ENCODE measurements around the gene TOR1AIP1.
"Not testable (repeated sequence)": the region's sequence is repeated elsewhere in the genome, so short reads cannot be mapped to it uniquely, and the experiment has no call there.

TOR1AIP1 gene, protein sequence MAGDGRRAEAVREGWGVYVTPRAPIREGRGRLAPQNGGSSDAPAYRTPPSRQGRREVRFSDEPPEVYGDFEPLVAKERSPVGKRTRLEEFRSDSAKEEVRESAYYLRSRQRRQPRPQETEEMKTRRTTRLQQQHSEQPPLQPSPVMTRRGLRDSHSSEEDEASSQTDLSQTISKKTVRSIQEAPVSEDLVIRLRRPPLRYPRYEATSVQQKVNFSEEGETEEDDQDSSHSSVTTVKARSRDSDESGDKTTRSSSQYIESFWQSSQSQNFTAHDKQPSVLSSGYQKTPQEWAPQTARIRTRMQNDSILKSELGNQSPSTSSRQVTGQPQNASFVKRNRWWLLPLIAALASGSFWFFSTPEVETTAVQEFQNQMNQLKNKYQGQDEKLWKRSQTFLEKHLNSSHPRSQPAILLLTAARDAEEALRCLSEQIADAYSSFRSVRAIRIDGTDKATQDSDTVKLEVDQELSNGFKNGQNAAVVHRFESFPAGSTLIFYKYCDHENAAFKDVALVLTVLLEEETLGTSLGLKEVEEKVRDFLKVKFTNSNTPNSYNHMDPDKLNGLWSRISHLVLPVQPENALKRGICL

DNA sequence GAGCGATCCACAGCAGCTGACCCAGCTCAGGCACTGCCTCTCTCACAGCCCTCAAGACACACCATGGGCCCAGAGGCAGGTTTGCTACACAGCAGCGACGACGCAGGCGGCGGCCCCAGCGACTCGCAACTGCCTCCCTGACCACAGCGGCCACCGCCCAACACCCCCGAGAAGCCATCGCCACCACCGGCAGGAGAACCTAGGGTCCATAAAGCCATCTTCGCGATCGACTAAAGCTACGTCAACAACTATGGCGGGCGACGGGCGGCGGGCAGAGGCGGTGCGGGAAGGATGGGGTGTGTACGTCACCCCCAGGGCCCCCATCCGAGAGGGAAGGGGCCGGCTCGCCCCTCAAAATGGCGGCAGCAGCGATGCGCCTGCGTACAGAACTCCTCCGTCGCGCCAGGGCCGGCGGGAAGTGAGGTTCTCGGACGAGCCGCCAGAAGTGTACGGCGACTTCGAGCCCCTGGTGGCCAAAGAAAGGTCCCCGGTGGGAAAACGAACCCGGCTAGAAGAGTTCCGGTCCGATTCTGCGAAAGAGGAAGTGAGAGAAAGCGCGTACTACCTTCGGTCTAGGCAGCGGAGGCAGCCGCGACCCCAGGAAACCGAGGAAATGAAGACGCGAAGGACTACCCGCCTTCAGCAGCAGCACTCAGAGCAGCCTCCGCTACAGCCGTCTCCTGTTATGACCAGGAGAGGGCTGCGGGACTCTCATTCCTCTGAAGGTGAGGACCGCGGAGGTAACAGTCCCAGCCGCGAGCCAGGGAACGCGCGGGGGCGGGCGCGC is at the start of gene TOR1AIP1:
TSS of gene TOR1AIP1 (plus strand) at position 33 of the 787 bp plus-strand sequence. CDS start at position 251, 218 bp downstream.
- DNase-seq (ENCODE audit: low spot score): peak; percentile 97

DNA sequence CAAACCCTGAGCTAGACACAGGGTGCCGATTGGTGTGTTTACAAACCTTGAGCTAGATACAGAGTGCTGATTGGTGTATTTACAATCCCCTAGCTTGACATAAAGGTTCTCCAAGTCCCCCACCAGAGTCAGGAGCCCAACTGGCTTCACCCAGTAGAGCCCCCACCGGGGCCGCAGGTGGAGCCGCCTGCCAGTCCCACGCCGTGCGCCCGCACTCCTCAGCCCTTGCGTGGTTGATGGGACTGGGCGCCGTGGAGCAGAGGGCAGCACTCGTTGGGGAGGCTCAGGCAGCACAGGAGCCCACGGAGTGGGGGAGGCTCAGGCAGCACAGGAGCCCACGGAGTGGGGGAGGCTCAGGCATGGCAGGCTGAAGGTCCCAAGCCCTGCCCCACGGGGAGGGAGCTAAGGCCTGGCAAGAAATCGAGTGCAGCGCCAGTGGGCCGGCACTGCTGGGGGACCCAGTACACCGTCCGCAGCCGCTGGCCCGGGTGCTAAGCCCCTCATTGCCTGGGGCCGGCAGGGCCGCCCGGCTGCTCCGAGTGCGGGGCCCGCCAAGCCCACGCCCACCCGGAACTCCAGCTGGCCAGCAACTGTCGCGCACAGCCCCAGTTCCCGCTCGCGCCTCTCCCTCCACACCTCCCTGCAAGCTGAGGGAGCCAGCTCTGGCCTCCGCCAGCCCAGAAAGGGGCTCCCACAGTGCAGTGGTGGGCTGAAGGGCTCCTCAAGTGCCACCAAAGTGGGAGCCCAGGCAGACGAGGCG is 45.2 kb upstream of the TOR1AIP1 start:
- not testable (repeated sequence) for DNase-seq (ENCODE audit: low spot score)

DNA sequence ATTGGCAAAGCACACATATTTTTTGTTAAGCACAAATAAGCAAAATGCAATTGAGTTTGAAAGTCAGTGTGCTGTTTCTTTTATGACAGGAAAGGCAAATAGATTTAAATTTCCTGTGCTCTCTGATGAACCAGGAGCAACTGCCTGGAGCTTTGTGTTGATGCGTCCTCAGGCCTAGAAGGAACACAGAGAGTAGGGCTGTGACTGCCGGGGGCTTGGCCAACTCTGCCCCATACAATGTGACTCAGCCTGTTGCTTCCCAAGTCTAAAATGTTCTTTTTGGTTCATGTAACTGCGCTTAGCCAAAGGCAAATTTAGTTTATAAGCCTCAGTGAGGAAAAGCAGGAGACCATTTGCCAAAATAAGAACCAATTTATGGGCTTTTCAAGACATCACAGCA is 42.0 kb upstream of the TOR1AIP1 start:
- DNase-seq (ENCODE audit: low spot score): no peak

DNA sequence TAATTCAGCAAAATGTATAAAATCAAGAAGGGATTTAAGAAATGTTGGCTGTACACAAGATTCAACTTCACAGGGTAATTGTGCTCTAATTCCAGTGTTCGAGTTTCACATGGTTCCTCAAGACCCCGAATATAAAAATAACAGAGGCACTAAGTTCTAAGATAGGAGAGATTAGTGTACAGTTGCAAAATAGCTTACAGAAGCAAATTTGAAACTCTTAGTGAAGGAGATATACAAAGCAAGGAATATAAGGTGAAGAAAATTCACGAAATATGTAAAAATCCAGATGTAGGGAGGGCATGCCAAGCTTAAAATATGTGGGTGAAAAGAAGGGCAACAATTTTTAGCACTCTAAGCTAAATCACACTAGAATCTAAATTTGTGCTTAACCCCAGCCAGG is 33.9 kb upstream of the TOR1AIP1 start:
- no peak for DNase-seq (ENCODE audit: low spot score)

DNA sequence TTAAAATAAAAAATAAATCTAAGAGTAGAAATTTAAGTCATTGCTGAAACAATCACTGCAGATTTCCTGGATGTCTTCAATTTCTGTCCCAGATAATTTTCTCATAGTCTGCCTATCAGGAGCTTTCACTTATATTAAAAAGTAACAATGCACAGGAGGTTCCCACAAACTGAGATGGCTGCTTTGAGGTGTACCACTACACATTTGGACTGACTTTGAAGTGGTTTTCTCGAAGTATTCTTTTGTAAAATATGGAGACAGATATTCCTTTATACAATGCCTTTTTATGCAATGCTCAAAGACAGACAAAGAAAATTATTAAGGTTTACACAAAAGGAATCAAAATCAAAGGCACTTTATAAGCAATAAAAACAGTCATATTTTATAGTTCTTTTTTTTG is 29.0 kb upstream of the TOR1AIP1 start:
- no peak for DNase-seq (ENCODE audit: low spot score)

DNA sequence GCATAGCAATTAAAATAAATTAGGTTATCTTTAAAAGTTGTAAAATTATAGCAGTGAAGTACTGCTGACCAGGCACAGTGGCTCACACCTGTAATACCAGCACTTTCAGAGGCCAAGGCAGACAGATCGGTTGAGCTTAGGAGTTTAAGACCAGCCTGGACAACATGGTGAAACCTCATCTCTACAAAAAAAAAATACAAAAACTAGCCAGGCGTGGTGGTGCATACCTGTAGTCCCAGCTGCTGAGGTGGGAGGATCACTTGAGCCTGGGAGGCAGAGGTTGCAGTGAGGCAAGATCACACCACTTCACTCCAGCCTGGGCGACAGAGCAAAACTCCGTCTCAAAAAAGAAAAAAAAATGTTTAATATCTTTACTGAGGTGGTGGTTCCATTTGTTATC is 26.3 kb upstream of the TOR1AIP1 start:
- DNase-seq (ENCODE audit: low spot score): not testable (repeated sequence)

DNA sequence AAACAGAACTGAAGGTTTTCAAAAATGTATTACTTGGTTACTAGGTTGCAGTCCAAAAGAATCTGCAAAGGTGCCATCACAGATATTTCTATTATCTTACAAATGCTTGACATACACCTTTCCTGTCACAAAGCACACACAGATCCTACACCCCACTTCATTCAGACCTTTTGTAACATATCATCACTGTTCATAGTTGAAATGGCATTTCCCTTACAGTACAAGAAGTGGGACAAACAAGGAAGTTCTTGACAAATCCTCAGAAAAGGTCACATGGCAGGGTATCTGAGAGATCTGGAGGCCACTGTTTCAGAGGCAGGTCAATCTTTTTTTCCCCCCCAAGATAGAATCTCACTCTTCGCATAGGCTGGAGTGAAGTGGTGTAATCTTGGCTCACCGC is 25.8 kb upstream of the TOR1AIP1 start:
- no peak for DNase-seq (ENCODE audit: low spot score)

DNA sequence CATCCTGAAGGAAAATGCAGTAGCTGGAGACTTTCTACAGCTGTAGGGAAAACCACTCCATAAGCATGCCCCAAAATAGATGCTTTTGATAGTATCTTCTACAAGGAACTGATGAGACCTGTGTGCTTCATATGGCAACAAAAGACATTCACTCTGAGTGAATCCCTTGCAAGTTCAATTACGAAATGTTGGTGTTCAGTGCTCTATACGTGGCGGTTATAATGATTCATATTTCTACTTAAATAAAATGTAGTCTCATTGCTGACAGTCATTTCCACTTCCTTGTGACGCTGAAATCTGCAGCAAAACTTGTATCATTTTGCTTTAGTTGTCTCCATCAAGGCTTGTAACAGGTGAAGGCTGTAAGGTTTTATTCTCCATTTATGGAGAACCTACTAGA is 25.1 kb upstream of the TOR1AIP1 start:
- no peak for DNase-seq (ENCODE audit: low spot score)

DNA sequence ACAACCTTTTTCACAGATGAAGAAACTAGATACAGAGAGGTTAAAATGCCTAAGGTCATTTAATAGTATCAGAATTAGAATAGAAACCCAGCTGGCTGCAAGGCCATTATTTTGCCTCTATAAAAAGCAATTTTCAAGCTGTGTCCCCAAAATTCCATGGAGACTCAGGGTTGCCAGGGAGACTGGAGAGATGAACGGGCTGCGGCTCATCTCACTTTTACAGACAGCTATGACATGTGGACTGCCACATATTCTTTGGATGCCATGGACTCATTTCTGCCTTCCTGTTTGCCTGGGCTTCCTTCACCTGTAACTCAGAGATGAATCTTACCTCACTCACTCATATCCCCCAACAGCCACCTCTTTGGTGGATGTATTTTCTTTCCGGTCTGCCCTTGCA is 21.4 kb upstream of the TOR1AIP1 start:
- no peak for DNase-seq (ENCODE audit: low spot score)

DNA sequence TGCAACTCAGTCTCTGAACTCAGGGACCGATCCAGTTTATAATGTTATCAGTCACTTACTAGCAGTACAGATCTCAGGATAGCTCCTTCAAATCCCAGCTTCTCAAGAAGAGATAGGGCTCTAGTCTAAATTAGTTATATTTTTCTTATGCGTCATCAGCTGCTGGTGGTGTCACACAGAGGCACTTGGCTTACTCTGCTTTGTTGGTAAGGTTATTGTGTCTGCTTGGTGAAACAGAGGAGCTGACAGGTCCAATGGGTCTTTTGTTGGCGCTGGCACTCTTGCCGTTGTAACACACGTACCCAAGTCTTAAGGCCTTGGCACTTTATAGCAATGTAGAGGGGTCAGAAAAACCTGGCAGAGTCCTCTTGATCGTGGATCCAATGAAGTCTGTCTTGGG is 16.7 kb upstream of the TOR1AIP1 start:
- no peak for DNase-seq (ENCODE audit: low spot score)

DNA sequence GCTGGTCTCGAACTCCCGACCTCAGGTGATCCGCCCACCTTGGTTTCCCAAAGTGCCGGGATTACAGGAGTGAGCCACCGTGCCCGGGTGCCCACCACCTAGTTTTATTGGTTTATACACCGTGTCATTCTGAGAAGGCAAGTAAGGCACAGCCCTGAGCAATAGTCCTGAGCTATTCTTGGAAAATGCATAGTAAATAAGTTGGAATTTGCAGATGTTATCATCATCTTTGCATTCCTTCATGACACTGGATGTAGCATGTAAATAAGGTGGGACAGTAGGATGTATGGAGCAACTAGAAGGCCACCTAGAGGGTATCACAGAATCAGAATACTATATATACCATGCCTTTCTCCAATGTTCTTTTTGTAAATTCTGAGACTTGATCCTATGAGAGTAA is 15.5 kb upstream of the TOR1AIP1 start:
- DNase-seq (ENCODE audit: low spot score): no peak

DNA sequence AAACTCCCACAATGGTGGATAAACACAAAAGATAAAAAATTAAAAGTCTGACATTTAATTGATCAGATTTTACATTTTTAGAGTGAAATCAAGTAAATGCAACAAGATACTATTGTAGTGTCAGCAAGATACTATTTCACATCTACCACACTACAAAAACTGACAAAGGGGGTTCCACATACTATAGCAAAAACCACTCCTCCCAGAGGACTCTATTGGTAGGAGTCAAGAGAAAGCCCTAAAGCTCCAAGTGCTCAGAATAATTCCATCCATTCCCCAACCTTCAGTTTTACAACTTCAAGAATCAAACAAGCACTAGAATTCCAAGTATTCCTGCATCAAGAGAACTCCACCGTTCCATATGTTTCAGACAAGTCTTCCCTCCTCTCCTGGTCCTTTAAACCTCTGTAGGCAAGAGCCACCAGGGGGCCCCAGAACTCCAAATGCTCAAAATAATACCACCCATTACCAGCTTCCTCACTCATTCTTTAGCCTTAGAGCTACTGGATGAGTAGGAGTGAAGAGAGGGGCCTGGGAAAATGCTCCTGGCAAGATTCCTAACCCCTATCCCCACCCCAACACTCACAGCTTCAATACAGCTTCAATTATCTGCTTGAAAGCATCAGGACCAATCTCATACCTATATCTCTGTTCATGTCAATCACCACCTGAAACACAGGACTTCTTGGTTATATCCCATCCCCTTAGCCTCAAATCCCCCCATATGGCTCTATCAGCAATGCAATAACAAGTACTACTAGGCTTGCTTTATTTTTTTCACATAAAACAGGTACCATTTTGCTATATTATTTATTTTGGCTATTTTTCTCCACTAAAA is 14.4 kb upstream of the TOR1AIP1 start:
- DNase-seq (ENCODE audit: low spot score): peak; percentile 66

DNA sequence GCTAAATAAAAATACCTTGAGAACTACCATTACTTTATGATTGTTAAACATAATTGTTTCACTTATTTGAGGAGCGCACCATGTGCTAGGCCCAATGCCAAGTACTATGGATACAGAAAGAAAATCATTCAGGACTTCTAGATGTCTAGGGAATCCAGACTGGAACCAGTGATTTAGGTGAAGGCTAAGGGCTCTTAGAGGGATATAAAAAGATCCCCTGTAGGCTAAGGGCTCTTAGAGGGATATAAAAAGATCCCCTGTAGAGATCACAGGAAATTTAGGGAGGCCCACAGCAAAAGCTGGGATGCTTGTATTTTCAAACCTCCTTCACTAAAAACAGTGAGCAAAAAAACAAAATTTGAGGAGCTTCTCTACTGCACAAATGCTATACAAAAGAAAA is 11.2 kb upstream of the TOR1AIP1 start:
- DNase-seq (ENCODE audit: low spot score): no peak

DNA sequence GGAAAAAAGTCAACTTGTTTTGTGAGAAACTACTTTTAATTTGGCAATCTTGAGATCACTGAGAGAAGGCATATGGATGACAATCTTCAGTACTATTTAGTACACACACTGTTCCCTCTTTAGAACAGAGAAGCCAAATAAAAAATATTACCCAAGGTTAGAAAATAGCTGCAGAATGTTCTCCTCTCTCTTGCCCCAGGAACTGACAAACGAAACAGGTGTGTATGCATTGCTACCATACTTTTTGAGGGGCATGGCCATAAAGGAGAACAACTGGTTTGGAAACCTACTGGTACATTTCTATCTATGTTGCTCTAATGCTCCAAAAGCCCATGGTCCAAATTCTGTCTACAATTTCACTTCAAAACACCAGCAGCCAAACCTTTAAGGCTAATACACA is 10.1 kb upstream of the TOR1AIP1 start:
- DNase-seq (ENCODE audit: low spot score): no peak

DNA sequence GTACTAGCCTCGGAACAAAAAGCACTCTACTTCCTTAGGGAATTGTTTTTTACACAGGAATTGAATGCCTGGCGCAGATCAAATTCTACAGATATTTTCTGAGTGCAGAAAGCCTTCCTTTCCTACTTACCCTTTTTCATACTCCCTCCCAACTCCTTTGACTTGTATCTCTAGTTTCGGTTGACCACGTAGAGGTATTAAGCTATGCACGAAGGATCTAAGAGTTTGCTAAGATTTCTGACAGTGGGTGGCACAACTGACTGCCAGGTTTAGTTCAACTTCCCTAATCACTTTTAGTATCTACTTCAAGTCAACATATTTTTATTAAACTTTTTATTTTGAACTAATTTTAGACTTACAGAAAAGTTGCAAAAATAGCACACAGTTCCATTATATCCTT is 9.5 kb upstream of the TOR1AIP1 start:
- DNase-seq (ENCODE audit: low spot score): no peak

DNA sequence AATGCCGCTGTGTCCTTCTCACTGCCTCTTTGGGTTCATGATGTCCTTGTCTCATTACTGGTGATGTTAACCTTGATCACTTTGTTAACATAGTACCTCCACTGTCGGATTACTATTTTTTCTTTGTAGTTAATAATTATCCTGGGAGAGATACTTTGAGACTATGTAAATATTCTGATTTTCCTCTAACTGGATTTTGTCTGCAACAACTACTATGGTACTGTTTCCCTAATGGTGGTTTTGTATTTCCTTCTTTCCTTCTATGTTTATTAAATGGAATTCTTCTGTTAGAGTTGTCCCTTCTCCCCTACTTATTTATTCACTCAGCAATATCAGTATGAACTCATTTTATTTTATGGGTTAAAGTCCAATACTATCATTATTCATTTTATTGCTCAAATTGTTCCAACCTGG is 8.6 kb upstream of the TOR1AIP1 start:
- DNase-seq (ENCODE audit: low spot score): no peak

DNA sequence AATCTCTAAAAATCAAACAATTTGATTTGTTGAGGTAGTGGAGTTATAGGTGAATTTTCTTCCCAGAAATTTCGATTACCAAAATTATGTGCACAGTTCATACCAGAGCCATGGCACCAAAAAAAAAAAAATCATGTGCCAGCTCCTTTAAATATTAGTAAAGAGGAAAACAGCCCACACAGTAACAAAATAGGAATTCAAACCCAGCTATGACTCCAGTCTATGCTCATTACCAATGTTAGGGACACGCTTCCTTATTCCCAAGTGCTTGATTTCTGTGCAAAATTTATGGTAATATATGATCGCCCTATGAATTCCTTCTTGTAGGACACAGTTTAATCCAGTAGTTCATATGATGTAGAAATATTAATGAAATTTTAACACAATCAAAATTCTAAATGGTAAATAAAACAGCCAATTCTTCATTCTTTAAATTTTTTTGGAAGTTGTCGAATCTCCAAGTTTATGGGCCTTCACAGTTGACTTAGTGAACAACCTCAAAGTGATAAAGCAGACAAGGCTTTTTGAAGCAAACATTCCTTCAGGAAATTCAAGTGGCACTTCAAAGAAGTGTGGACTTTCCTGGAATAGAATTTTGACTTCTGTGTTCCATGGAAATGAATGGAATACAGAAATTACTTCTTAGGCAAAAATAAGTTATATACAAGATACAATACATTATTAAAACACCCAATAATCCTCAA is 6.3 kb upstream of the TOR1AIP1 start:
- peak; percentile 61 for DNase-seq (ENCODE audit: low spot score)

DNA sequence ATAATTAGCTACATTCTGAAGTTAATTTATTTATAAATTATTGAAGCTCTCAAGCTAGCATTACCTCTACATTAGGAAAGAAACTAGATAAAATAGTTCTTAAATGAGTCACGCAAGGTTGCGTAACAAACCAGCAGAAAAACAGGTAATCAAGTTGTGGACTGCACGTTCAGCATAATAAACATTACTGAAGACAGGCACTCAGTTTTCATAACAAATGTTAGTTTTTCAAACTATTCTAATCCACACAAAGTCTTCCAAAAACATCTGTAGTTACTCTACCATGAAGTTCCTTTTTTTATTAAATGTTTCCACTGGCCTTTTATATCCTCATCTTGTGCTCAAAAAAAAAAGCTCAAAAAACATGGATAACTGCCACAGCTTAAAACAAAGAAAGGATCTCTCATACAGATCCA is 5.8 kb upstream of the TOR1AIP1 start:
- peak; percentile 75 for DNase-seq (ENCODE audit: low spot score)

DNA sequence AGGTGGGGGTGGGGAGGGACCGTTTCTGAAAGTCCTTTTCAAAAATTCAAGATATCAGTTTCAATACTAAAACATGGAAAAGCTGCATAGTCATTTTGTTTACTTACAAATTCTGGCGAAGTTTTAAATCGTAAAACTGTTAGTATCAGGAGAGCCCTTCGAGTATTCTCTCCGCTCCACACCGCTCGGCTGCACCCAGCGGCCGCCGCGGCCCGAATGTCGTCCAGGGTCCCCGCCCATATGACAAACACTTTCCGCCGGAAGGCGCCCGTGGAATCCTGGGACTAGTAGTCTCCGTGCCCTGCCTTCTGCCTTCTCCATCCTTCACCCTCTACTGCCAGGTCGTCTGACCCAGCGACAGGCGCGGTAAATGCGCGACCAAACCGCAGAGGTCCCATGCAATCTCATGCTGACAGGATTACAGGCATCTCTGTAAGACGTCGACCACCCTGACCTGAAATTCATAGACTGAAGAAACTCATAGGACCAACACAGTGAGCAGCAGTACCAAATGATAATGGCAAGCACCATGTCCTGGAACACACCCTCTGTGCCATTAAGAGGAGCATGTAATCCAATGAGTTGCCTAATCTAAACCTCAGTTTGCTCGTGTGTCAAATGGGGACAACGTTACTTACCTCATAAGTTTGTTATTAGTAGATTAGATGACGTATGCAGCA is 4.4 kb upstream of the TOR1AIP1 start, which contains the start of gene TOR1AIP2:
TSS of gene TOR1AIP2 (minus strand) at position 218 of the 680 bp plus-strand sequence. CDS start 25,138 bp downstream, outside the sequence.
- DNase-seq (ENCODE audit: low spot score): peak; percentile 94

DNA sequence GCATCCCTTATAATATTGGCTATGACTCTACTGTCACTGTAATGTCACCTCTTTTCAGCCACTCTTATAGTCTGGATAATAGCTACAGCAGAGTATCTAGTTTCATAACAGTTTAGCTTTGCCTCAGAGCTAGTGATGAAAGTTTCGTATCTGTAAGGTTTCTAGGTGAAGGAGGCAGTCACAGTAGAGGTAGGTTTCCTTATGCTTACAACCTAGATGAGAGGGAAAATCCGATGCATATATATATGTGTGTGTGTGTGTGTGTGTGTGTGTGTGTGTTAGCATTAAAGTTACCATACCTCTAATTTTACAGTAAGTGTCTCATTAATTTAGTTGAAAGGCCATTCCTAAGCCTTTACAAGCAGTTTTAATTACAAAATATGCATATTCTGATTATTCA is 2.3 kb upstream of the TOR1AIP1 start:
- no peak for DNase-seq (ENCODE audit: low spot score)

Measured in RKO (cell line).